ENCODE results near the gene TCERG1L. TPM values are rescaled to one million over a fixed set of nuclear protein-coding genes. Genes with fewer than 3 reads are reported as not detected.

The TCERG1L gene
- total RNA-seq, 2 donors from 2014 or later, result 1.6 to 4.5 TPM

DNA sequence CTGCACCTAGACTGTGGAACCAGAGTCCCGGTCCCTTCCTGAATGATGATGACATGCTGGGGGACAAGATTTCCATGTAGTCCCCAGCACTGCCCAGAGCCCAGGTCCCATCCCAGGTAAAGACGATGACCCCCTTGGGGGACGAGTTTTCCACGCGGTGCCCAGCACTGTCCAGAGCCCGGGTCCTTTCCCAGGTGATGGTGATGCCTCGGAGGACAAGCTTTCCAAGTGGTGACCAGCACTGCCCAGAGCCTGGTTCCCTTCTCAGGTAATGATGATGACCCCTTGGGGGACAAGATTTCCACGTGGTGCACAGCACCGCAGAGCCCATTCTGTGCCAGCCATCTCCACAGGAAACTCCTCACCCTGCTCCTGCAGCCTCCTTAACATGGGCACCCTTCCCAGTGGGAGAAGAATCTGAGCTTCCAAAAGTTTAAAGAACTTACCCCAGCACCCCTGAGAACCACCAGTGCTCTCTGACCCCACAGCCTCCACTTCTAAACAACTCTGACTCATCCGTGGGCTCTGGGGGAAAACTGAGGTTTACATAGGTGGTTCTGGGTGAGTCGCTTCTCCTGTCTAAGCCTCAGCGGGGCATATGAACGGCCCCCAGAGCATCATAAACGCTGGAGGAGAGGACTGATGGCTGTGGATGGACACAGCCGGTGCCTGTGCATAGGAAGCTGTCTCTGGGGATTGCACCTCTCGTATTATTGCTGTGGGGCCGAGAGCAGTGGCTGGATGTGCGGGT is 233.2 kb downstream of the TCERG1L start:
- no peak for DNase-seq

DNA sequence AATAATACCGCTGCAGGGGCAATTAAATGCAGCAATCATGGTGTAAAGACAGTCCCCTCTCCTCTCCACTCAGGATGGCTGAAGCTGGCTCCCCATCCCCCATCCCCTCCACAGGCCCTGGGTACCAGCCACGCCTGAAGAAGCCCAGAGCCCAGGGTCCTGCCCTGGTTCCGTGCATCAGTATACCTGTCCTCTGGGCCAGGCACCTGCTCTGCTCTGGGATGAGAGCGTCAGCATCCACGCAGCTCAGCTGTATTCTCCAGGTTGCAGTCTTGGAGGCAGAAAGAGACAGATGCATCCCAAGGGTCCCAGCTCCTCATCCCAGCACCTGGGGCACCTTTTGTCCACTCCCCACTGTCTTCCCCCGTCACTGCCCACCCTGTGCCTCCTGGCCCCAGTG is 233.8 kb downstream of the TCERG1L start:
- Histone ChIP-seq H3K4me1 (ENCODE audit: control insufficient read depth, insufficient read depth, low read length) (no peaks in the 10 kb centered on the region), H3K27ac (ENCODE audit: low read depth, low read length) (no peak overlapping the region), H3K4me3 (ENCODE audit: low read length) (no peak overlapping the region), H3K36me3 (ENCODE audit: control insufficient read depth, insufficient read depth, low read length) (no peaks in the 10 kb centered on the region), H3K9ac (ENCODE audit: extremely low read depth, low read length, poor library complexity, severe bottlenecking) (no peak overlapping the region), H3K27me3 (ENCODE audit: control insufficient read depth, insufficient read depth, low read length, poor library complexity, severe bottlenecking) (no peaks in the 10 kb centered on the region), H3K9me3 (ENCODE audit: control insufficient read depth, low read length) (no peaks in the 10 kb centered on the region)
- Mint-ChIP-seq H3K36me3 (ENCODE audit: low read depth) (no peaks in the 10 kb centered on the region), H3K4me1 (peaks cover 2% of the 10 kb centered on the region), H3K27me3 (ENCODE audit: insufficient read depth) (no peaks in the 10 kb centered on the region), H3K4me3 (no peak overlapping the region), H3K27ac (no peak overlapping the region), H3K9me3 (no peaks in the 10 kb centered on the region)
- WGBS, 2 experiments (ENCODE audit: insufficient coverage in 1 of 2, insufficient read length in 1 of 2), result 79 to 92% methylated on average over 2 to 6 of the region's 6 CpGs
- DNase-seq, result no peak
- TF ChIP-seq, protein P1, sequence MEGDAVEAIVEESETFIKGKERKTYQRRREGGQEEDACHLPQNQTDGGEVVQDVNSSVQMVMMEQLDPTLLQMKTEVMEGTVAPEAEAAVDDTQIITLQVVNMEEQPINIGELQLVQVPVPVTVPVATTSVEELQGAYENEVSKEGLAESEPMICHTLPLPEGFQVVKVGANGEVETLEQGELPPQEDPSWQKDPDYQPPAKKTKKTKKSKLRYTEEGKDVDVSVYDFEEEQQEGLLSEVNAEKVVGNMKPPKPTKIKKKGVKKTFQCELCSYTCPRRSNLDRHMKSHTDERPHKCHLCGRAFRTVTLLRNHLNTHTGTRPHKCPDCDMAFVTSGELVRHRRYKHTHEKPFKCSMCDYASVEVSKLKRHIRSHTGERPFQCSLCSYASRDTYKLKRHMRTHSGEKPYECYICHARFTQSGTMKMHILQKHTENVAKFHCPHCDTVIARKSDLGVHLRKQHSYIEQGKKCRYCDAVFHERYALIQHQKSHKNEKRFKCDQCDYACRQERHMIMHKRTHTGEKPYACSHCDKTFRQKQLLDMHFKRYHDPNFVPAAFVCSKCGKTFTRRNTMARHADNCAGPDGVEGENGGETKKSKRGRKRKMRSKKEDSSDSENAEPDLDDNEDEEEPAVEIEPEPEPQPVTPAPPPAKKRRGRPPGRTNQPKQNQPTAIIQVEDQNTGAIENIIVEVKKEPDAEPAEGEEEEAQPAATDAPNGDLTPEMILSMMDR (conservative IDR thresholded peaks at IDR 0.05), result no peak

More for the DNA sequence above, 233.2 kb downstream of the TCERG1L start:
- H3K4me1 ChIP-seq (ENCODE audit: control insufficient read depth, insufficient read depth, low read length), result no peaks in the 10 kb centered on the region
- no peak overlapping the region for H3K27ac ChIP-seq (ENCODE audit: low read depth, low read length)
- no peaks in the 10 kb centered on the region for H3K27me3 ChIP-seq (ENCODE audit: control insufficient read depth, insufficient read depth, low read length, poor library complexity, severe bottlenecking)
- TF ChIP-seq, protein P1 (conservative IDR thresholded peaks at IDR 0.05), result no peak
- H3K4me3 Mint-ChIP-seq, result no peak overlapping the region
- peaks cover 2% of the 10 kb centered on the region for H3K4me1 Mint-ChIP-seq
- no peaks in the 10 kb centered on the region for H3K36me3 Mint-ChIP-seq (ENCODE audit: low read depth)
- no peaks in the 10 kb centered on the region for H3K9me3 Mint-ChIP-seq
- H3K27me3 Mint-ChIP-seq (ENCODE audit: insufficient read depth), result no peaks in the 10 kb centered on the region
- no peak overlapping the region for H3K4me3 ChIP-seq (ENCODE audit: low read length)
- H3K9me3 ChIP-seq (ENCODE audit: control insufficient read depth, low read length), result no peaks in the 10 kb centered on the region
- no peak overlapping the region for H3K27ac Mint-ChIP-seq
- 86% methylated on average over 15 to 18 of the region's 18 CpGs for WGBS, 2 experiments (ENCODE audit: insufficient coverage in 1 of 2, insufficient read length in 1 of 2)
- H3K36me3 ChIP-seq (ENCODE audit: control insufficient read depth, insufficient read depth, low read length), result no peaks in the 10 kb centered on the region
- H3K9ac ChIP-seq (ENCODE audit: extremely low read depth, low read length, poor library complexity, severe bottlenecking), result no peak overlapping the region

GRCh38 chr10:131077031-131077430 is 234.5 kb downstream of the TCERG1L start:
- H3K27me3 ChIP-seq (ENCODE audit: control insufficient read depth, insufficient read depth, low read length, poor library complexity, severe bottlenecking), result no peaks in the 10 kb centered on the region
- H3K36me3 Mint-ChIP-seq (ENCODE audit: low read depth), result no peaks in the 10 kb centered on the region
- no peak overlapping the region for H3K4me3 Mint-ChIP-seq
- no peak overlapping the region for H3K9ac ChIP-seq (ENCODE audit: extremely low read depth, low read length, poor library complexity, severe bottlenecking)
- WGBS, 2 experiments (ENCODE audit: insufficient coverage in 1 of 2, insufficient read length in 1 of 2), result 91 to 100% methylated on average over 2 to 6 of the region's 6 CpGs
- no peaks in the 10 kb centered on the region for H3K9me3 Mint-ChIP-seq
- H3K27me3 Mint-ChIP-seq (ENCODE audit: insufficient read depth), result no peaks in the 10 kb centered on the region
- no peaks in the 10 kb centered on the region for H3K4me1 ChIP-seq (ENCODE audit: control insufficient read depth, insufficient read depth, low read length)
- no peaks in the 10 kb centered on the region for H3K9me3 ChIP-seq (ENCODE audit: control insufficient read depth, low read length)
- H3K36me3 ChIP-seq (ENCODE audit: control insufficient read depth, insufficient read depth, low read length), result no peaks in the 10 kb centered on the region
- no peak overlapping the region for H3K4me3 ChIP-seq (ENCODE audit: low read length)
- H3K27ac ChIP-seq (ENCODE audit: low read depth, low read length), result no peak overlapping the region
- H3K4me1 Mint-ChIP-seq, result peaks cover 2% of the 10 kb centered on the region
- H3K27ac Mint-ChIP-seq, result no peak overlapping the region
- DNase-seq, result no peak
- TF ChIP-seq, protein P1 (conservative IDR thresholded peaks at IDR 0.05), result no peak

Data from endodermal cell (in vitro differentiated cells).